ENCODE measurements around the gene TRAF3.

TRAF3 gene

GRCh38 chr14:102923925-102924486 is 146.8 kb downstream of the TRAF3 start:
- TF ChIP-seq MAX (IDR thresholded peaks at IDR 0.05) (no peak), USF1 (IDR thresholded peaks at IDR 0.05) (no peak), YY1 (IDR thresholded peaks at IDR 0.05; ENCODE audit: low read depth) (no peak), FOXM1 (IDR thresholded peaks at IDR 0.05; ENCODE audit: borderline replicate concordance, low read depth) (no peak), ZBTB7A (IDR thresholded peaks at IDR 0.05; ENCODE audit: low read depth) (no peak), CEBPB (IDR thresholded peaks at IDR 0.05) (no peak), RAD21 (IDR thresholded peaks at IDR 0.05; ENCODE audit: low read depth) (no peak), TCF12 (IDR thresholded peaks at IDR 0.05; ENCODE audit: low read depth) (no peak), NFIC (IDR thresholded peaks at IDR 0.05) (no peak), TAF1 (IDR thresholded peaks at IDR 0.05; ENCODE audit: low read depth) (no peak), CREB1 (IDR thresholded peaks at IDR 0.05; ENCODE audit: low read depth) (no peak)

GRCh38 chr14:102924632-102925588 is 147.7 kb downstream of the TRAF3 start:
- no peak for TF ChIP-seq CREB1 (IDR thresholded peaks at IDR 0.05; ENCODE audit: low read depth)
- no peak for TF ChIP-seq TEAD4 (IDR thresholded peaks at IDR 0.05)
- TF ChIP-seq TAF1 (IDR thresholded peaks at IDR 0.05; ENCODE audit: low read depth) = no peak
- no peak for TF ChIP-seq FOXM1 (IDR thresholded peaks at IDR 0.05; ENCODE audit: borderline replicate concordance, low read depth)
- no peak for TF ChIP-seq RAD21 (IDR thresholded peaks at IDR 0.05; ENCODE audit: low read depth)
- TF ChIP-seq EP300 (IDR thresholded peaks at IDR 0.05; ENCODE audit: borderline replicate concordance) = no peak
- no peak for TF ChIP-seq YY1 (IDR thresholded peaks at IDR 0.05; ENCODE audit: low read depth)
- TF ChIP-seq MAX (IDR thresholded peaks at IDR 0.05) = no peak
- no peak for TF ChIP-seq CEBPB (IDR thresholded peaks at IDR 0.05)
- no peak for TF ChIP-seq ZBTB7A (IDR thresholded peaks at IDR 0.05; ENCODE audit: low read depth)

GRCh38 chr14:102925646-102926045 is 148.4 kb downstream of the TRAF3 start:
- TF ChIP-seq USF1 (IDR thresholded peaks at IDR 0.05) = no peak
- TF ChIP-seq MAX (IDR thresholded peaks at IDR 0.05) = no peak
- TF ChIP-seq FOXM1 (IDR thresholded peaks at IDR 0.05; ENCODE audit: borderline replicate concordance, low read depth) = no peak
- TF ChIP-seq RAD21 (IDR thresholded peaks at IDR 0.05; ENCODE audit: low read depth) = no peak

- TF ChIP-seq EGR1 (IDR thresholded peaks at IDR 0.05) (no peak), MAX (IDR thresholded peaks at IDR 0.05) (no peak), REST (IDR thresholded peaks at IDR 0.05; ENCODE audit: low read depth) (no peak), FOXM1 (IDR thresholded peaks at IDR 0.05; ENCODE audit: borderline replicate concordance, low read depth) (no peak), RAD21 (IDR thresholded peaks at IDR 0.05; ENCODE audit: low read depth) (no peak), TAF1 (IDR thresholded peaks at IDR 0.05; ENCODE audit: low read depth) (no peak), CEBPB (IDR thresholded peaks at IDR 0.05) (no peak), EP300 (IDR thresholded peaks at IDR 0.05; ENCODE audit: borderline replicate concordance) (no peak)
Observed at GRCh38 chr14:102926104-102926503, 148.9 kb downstream of the TRAF3 start.

- TF ChIP-seq MAX (IDR thresholded peaks at IDR 0.05) (peak; percentile 65; the same call in 1 of the 2 replicates), NFIC (IDR thresholded peaks at IDR 0.05) (no peak; the same call in 1 of the 2 replicates), RAD21 (IDR thresholded peaks at IDR 0.05; ENCODE audit: low read depth) (no peak; the same call in 1 of the 2 replicates), USF1 (IDR thresholded peaks at IDR 0.05) (no peak), EP300 (IDR thresholded peaks at IDR 0.05; ENCODE audit: borderline replicate concordance) (no peak), TCF12 (IDR thresholded peaks at IDR 0.05; ENCODE audit: low read depth) (0 out of 2 replicates have a peak, but pooled peaks have one; percentile 1), YY1 (IDR thresholded peaks at IDR 0.05; ENCODE audit: low read depth) (no peak), CEBPB (IDR thresholded peaks at IDR 0.05) (no peak), EGR1 (IDR thresholded peaks at IDR 0.05) (no peak), TAF1 (IDR thresholded peaks at IDR 0.05; ENCODE audit: low read depth) (no peak), FOXM1 (IDR thresholded peaks at IDR 0.05; ENCODE audit: borderline replicate concordance, low read depth) (no peak), REST (IDR thresholded peaks at IDR 0.05; ENCODE audit: low read depth) (no peak), TEAD4 (IDR thresholded peaks at IDR 0.05) (peak; percentile 48), ZBTB7A (IDR thresholded peaks at IDR 0.05; ENCODE audit: low read depth) (peak; percentile 24; the same call in 1 of the 2 replicates), CREB1 (IDR thresholded peaks at IDR 0.05; ENCODE audit: low read depth) (no peak)
Observed at GRCh38 chr14:102927346-102927877, 150.2 kb downstream of the TRAF3 start.
